Measurements from ENCODE around the gene BBLN. TPM values are rescaled to one million over a fixed set of nuclear protein-coding genes. Genes with fewer than 3 reads are reported as not detected.
"Not testable (repeated sequence)": the region's sequence is repeated elsewhere in the genome, so short reads cannot be mapped to it uniquely, and the experiment has no call there.

The BBLN gene
- polyA plus RNA-seq (2013), result 57.0 and 59.5 TPM in 2 replicates

- peak within 1 kb of the TSS; percentile 66 for H4K91ac ChIP-seq (ENCODE audit: low read depth, low read length)
- peak within 1 kb of the TSS; percentile 83 for H3K14ac ChIP-seq (ENCODE audit: low read length)
- peak within 1 kb of the TSS; percentile 40 for H3K27ac ChIP-seq (ENCODE audit: low read depth, low read length)
- H3K27me3 ChIP-seq (ENCODE audit: insufficient read depth, low read length), result no peaks in the 10 kb centered on the region
- H3K4ac ChIP-seq (ENCODE audit: low read depth, low read length), result peak within 1 kb of the TSS; percentile 49
- H3K18ac ChIP-seq (ENCODE audit: low read length), result peak within 1 kb of the TSS; percentile 86
- peaks cover 5% of the 10 kb centered on the region for H3K79me2 ChIP-seq (ENCODE audit: control insufficient read depth, insufficient read depth, low read length, poor library complexity)
- no peaks in the 10 kb centered on the region for H3K9me3 ChIP-seq (ENCODE audit: insufficient read depth, low read depth, low read length)
- H2BK120ac ChIP-seq (ENCODE audit: insufficient read depth, low read length, poor library complexity), result peak within 1 kb of the TSS; percentile 14
- H3K4me2 ChIP-seq (ENCODE audit: low read length), result peak within 1 kb of the TSS; percentile 80
- no CpG with 5 or more reads among the region's 77 CpGs for WGBS (ENCODE audit: extremely low coverage, insufficient coverage, insufficient read length)
- peak; percentile 92 to 94 for DNase-seq
- H4K12ac ChIP-seq (ENCODE audit: low read depth, low read length), result peak within 1 kb of the TSS; percentile 86
- peak within 1 kb of the TSS; percentile 63 for H2BK12ac ChIP-seq (ENCODE audit: low read length)
- H3K4me3 ChIP-seq (ENCODE audit: low read depth, low read length), result peak within 1 kb of the TSS; percentile 82
- peak within 1 kb of the TSS; percentile 88 for H2AK5ac ChIP-seq (ENCODE audit: low read length)
- H2AFZ ChIP-seq (ENCODE audit: insufficient read depth, low read length, poor library complexity), result peak within 1 kb of the TSS; percentile 94
- peak within 1 kb of the TSS; percentile 92 for H4K8ac ChIP-seq (ENCODE audit: low read depth, low read length)
- peak within 1 kb of the TSS; percentile 81 for H3K9ac ChIP-seq (ENCODE audit: low read length)
- H3K4me1 ChIP-seq (ENCODE audit: control insufficient read depth in 1 of 2, insufficient read depth in 2 of 2, low read length in 2 of 2), result peaks cover 5 to 9% of the 10 kb centered on the region in 2 experiments
- H2BK5ac ChIP-seq (ENCODE audit: low read depth, low read length, poor library complexity), result peak within 1 kb of the TSS; percentile 26
- H3K23ac ChIP-seq (ENCODE audit: low read length), result no peak within 1 kb of the TSS
- peaks cover 30% of the 10 kb centered on the region in 2 experiments for H3K36me3 ChIP-seq (ENCODE audit: control insufficient read depth in 1 of 2, insufficient read depth in 2 of 2, low read length in 2 of 2)
- peaks cover 12% of the 10 kb centered on the region for H3K79me1 ChIP-seq (ENCODE audit: low read length)
Observed at GRCh38 chr9:128159784-128160602, at the start of gene BBLN. TSS of gene BBLN (plus strand) at chr9:128160265. CDS start at chr9:128160408, 143 bp downstream.

- not testable (repeated sequence) for H2BK12ac ChIP-seq (ENCODE audit: low read length); H3K14ac ChIP-seq (ENCODE audit: low read length); H3K23ac ChIP-seq (ENCODE audit: low read length); H4K8ac ChIP-seq (ENCODE audit: low read depth, low read length); H3K4ac ChIP-seq (ENCODE audit: low read depth, low read length); H3K27ac ChIP-seq (ENCODE audit: low read depth, low read length); H4K12ac ChIP-seq (ENCODE audit: low read depth, low read length); DNase-seq; H3K4me1 ChIP-seq (ENCODE audit: control insufficient read depth in 1 of 2, insufficient read depth in 2 of 2, low read length in 2 of 2); H4K91ac ChIP-seq (ENCODE audit: low read depth, low read length); H3K79me2 ChIP-seq (ENCODE audit: control insufficient read depth, insufficient read depth, low read length, poor library complexity); H2BK5ac ChIP-seq (ENCODE audit: low read depth, low read length, poor library complexity); H3K27me3 ChIP-seq (ENCODE audit: insufficient read depth, low read length); H3K9ac ChIP-seq (ENCODE audit: low read length); H2BK120ac ChIP-seq (ENCODE audit: insufficient read depth, low read length, poor library complexity); H2AK5ac ChIP-seq (ENCODE audit: low read length); H3K4me3 ChIP-seq (ENCODE audit: low read depth, low read length); H3K79me1 ChIP-seq (ENCODE audit: low read length); H3K4me2 ChIP-seq (ENCODE audit: low read length); H3K18ac ChIP-seq (ENCODE audit: low read length); H2AFZ ChIP-seq (ENCODE audit: insufficient read depth, low read length, poor library complexity); H3K9me3 ChIP-seq (ENCODE audit: insufficient read depth, low read depth, low read length)
- WGBS (ENCODE audit: extremely low coverage, insufficient coverage, insufficient read length), result no CpG with 5 or more reads among the region's 12 CpGs
- peaks cover 29 to 34% of the 10 kb centered on the region in 2 experiments for H3K36me3 ChIP-seq (ENCODE audit: control insufficient read depth in 1 of 2, insufficient read depth in 2 of 2, low read length in 2 of 2)
Observed at GRCh38 chr9:128111726-128112125, 48.3 kb upstream of the BBLN start.

GRCh38 chr9:128113526-128114325 is 46.3 kb upstream of the BBLN start:
- no peak overlapping the region for H3K4me2 ChIP-seq (ENCODE audit: low read length)
- H3K79me1 ChIP-seq (ENCODE audit: low read length), result no peaks in the 10 kb centered on the region
- H4K91ac ChIP-seq (ENCODE audit: low read depth, low read length), result no peak overlapping the region
- no peak for DNase-seq
- H3K4ac ChIP-seq (ENCODE audit: low read depth, low read length), result no peak overlapping the region
- H3K14ac ChIP-seq (ENCODE audit: low read length), result no peak overlapping the region
- H2AFZ ChIP-seq (ENCODE audit: insufficient read depth, low read length, poor library complexity), result no peak overlapping the region
- H4K8ac ChIP-seq (ENCODE audit: low read depth, low read length), result no peak overlapping the region
- no peak overlapping the region for H3K23ac ChIP-seq (ENCODE audit: low read length)
- no peak overlapping the region for H2AK5ac ChIP-seq (ENCODE audit: low read length)
- H4K12ac ChIP-seq (ENCODE audit: low read depth, low read length), result no peak overlapping the region
- H3K9ac ChIP-seq (ENCODE audit: low read length), result no peak overlapping the region
- H3K27me3 ChIP-seq (ENCODE audit: insufficient read depth, low read length), result no peaks in the 10 kb centered on the region
- WGBS (ENCODE audit: extremely low coverage, insufficient coverage, insufficient read length), result no CpG with 5 or more reads among the region's 12 CpGs
- H2BK12ac ChIP-seq (ENCODE audit: low read length), result no peak overlapping the region
- H3K4me1 ChIP-seq (ENCODE audit: control insufficient read depth in 1 of 2, insufficient read depth in 2 of 2, low read length in 2 of 2), result no peaks in the 10 kb centered on the region
- no peak overlapping the region for H3K27ac ChIP-seq (ENCODE audit: low read depth, low read length)
- no peak overlapping the region for H2BK5ac ChIP-seq (ENCODE audit: low read depth, low read length, poor library complexity)
- no peak overlapping the region for H3K18ac ChIP-seq (ENCODE audit: low read length)
- H3K9me3 ChIP-seq (ENCODE audit: insufficient read depth, low read depth, low read length), result peaks cover 2% of the 10 kb centered on the region
- H2BK120ac ChIP-seq (ENCODE audit: insufficient read depth, low read length, poor library complexity), result no peak overlapping the region
- peak overlapping the region; percentile 28 for H3K4me3 ChIP-seq (ENCODE audit: low read depth, low read length)
- H3K36me3 ChIP-seq (ENCODE audit: control insufficient read depth in 1 of 2, insufficient read depth in 2 of 2, low read length in 2 of 2), result peaks cover 12 to 16% of the 10 kb centered on the region in 2 experiments
- no peaks in the 10 kb centered on the region for H3K79me2 ChIP-seq (ENCODE audit: control insufficient read depth, insufficient read depth, low read length, poor library complexity)

- Histone ChIP-seq H4K8ac (ENCODE audit: low read depth, low read length) (no peak overlapping the region), H2BK120ac (ENCODE audit: insufficient read depth, low read length, poor library complexity) (no peak overlapping the region), H2AK5ac (ENCODE audit: low read length) (no peak overlapping the region), H3K18ac (ENCODE audit: low read length) (no peak overlapping the region), H3K27me3 (ENCODE audit: insufficient read depth, low read length) (no peaks in the 10 kb centered on the region), H3K4me3 (ENCODE audit: low read depth, low read length) (no peak overlapping the region), H3K14ac (ENCODE audit: low read length) (no peak overlapping the region), H2AFZ (ENCODE audit: insufficient read depth, low read length, poor library complexity) (no peak overlapping the region), H3K23ac (ENCODE audit: low read length) (no peak overlapping the region), H3K9ac (ENCODE audit: low read length) (no peak overlapping the region), H2BK5ac (ENCODE audit: low read depth, low read length, poor library complexity) (no peak overlapping the region), H3K4ac (ENCODE audit: low read depth, low read length) (no peak overlapping the region), H4K12ac (ENCODE audit: low read depth, low read length) (no peak overlapping the region), H2BK12ac (ENCODE audit: low read length) (no peak overlapping the region), H3K79me1 (ENCODE audit: low read length) (no peaks in the 10 kb centered on the region), H3K36me3 (ENCODE audit: control insufficient read depth in 1 of 2, insufficient read depth in 2 of 2, low read length in 2 of 2) (peaks cover 9 to 16% of the 10 kb centered on the region in 2 experiments), H3K27ac (ENCODE audit: low read depth, low read length) (no peak overlapping the region), H4K91ac (ENCODE audit: low read depth, low read length) (no peak overlapping the region), H3K9me3 (ENCODE audit: insufficient read depth, low read depth, low read length) (peaks cover 2% of the 10 kb centered on the region), H3K4me1 (ENCODE audit: control insufficient read depth in 1 of 2, insufficient read depth in 2 of 2, low read length in 2 of 2) (no peaks in the 10 kb centered on the region), H3K79me2 (ENCODE audit: control insufficient read depth, insufficient read depth, low read length, poor library complexity) (no peaks in the 10 kb centered on the region), H3K4me2 (ENCODE audit: low read length) (no peak overlapping the region)
- no peak for DNase-seq
- no CpG with 5 or more reads among the region's 29 CpGs for WGBS (ENCODE audit: extremely low coverage, insufficient coverage, insufficient read length)
Observed at GRCh38 chr9:128114326-128115186, 45.5 kb upstream of the BBLN start.
